HG03280 (cell line): ENCODE data around the gene BRK1.
"Not testable (repeated sequence)": the region's sequence is repeated elsewhere in the genome, so short reads cannot be mapped to it uniquely, and the experiment has no call there.

Experiments used
- ATAC-seq: cut with Tn5 transposase; IDR thresholded peaks from one replicate; pipeline ENCODE4 v1.9.1; 2021; ENCODE audit warnings: mild to moderate bottlenecking, moderate library complexity; ENCODE audit not compliant: unreplicated experiment

BRK1 gene

DNA sequence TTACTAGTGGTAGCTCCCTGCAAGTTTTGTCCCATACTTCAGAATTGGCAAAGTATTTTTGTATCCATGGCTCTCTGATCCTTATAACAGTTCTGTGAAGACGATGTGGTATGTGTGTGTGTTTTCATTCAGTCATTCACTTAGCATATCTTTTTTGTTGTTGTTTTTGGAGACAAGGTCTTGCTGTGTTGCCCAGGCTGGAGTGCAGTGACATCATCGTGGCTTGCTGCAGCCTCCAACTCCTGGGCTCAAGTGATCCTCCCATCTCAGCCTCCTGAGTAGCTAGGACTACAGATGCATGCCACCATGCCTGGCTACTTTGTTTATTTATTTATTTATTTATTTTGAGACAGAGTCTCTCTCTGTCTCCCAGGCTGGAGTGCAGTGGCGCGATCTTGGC lies 60.7 kb downstream of the BRK1 start:
- ATAC-seq = not testable (repeated sequence)
